ENCODE results near the gene TMEM150B.

Gene TMEM150B

DNA sequence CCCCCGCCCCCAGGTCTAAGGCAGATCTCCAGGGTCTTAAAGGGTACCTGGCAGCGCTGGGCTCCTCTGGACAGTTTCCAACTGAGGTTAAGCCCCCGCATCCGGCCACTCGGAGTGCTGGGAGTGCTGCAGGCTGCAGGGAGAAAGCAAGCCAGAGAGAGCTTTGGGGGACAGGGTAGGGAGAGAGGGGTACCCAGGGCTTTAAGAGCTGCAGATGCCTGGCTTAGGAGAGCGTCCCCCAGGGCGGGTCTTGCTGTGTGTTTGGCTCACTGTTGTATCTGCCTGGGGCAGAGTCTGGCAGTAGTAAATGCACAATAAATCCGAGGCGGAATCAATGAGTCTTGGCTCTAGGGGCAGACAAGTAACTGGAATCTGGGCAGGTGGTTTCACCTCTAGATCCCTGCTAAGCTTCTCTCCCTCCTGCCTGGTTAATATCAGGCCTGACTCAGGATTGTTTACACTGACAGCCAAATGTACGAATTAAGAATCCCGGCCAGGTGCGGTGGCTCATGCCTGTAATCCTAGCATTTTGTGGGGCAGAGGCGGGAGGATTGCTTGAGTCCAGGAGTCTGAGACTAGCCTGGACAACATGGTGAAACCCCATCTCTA lies 30.2 kb upstream of the TMEM150B start:
- in situ Hi-C loops (cut with HindIII; ENCODE audit: low sequenced_read_pairs) = loop anchor here (10.0 kb wide), 1 partner anchor 141 kb away; no protein-coding TSS in a partner anchor

DNA sequence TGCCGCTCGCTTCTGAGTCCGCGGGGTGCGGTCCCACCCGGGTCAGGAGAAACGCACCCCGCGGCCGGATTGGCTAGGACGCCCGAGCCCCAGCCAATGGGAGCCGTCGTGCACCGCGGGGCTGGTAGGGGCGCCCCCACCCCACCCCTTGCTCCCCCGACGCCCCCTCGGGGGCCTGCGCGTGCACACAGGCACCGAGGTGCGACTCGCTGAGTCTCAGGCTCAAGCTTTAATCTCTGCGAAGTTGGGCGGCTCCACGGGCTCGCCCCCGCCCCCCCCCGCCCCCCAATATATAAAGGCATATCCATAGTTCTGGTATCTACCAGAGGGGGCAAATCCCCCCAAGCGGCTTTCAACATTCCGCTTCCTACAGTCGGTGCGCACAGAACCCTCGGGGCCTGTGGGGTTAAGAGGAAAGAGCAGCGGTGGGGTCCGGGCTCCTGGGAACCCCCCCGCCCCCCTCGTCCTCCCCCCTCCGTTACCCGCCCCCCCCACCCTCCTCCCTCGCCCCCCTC lies 29.6 kb upstream of the TMEM150B start, which contains the start of gene COX6B2:
Gene COX6B2, minus strand, starts transcription at position 22 of the 515 bp plus-strand sequence. CDS start 198 bp downstream, outside the sequence.
- in situ Hi-C loops (cut with HindIII; ENCODE audit: low sequenced_read_pairs) = loop anchor here (10.0 kb wide), 1 partner anchor 140 kb away; no protein-coding TSS in a partner anchor

DNA sequence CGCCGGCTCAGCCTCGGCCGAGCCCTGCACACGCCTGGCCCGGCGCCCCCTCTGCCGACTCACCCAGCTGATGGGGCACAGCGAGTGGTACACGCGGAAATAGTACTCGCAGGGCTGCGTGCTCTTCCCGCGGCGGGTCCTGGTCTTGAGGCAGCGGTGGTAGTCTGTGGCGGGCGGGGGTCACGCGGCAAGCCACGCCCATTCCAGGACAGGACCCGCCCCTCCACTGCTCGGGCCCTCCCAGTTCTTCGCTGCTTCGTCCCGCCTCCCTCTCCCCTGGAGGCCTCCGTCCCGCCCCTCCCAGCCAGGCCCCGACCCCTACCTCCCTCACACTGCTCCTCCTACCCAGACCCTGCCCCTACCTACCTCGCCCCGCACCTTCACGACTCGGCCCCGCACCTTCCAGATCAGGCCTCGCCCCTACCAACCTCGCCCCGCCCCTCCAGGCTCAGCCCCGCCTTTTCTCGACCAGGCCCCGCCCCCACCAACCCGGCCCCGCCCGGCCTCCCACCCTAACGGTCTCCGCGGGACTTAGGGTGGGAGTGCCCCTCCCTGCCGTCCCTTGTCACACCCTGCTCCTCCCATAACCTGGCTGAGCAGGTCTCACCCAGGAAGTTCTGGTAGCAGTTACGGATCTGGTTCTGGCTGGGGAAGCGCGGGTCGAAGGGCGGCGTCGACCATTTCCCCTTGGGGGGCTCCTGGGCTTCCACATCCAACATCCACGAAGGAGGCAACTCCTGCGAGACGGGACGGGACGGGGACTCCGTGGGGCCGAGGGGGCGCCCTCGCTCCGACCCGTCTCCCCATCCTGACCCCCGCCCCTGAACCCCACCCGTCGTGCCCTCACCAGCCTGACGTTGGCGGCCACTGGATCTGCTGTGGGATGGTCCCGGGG lies 28.9 kb upstream of the TMEM150B start:
- in situ Hi-C loops (cut with HindIII; ENCODE audit: low sequenced_read_pairs) = loop anchor here (10.0 kb wide), 1 partner anchor 139 kb away; no protein-coding TSS in a partner anchor

- in situ Hi-C loops (cut with HindIII; ENCODE audit: low sequenced_read_pairs) = loop anchor here (10.0 kb wide), 1 partner anchor 139 kb away; no protein-coding TSS in a partner anchor
These were observed 28.2 kb upstream of the TMEM150B start for GRCh38 chr19:55353356-55353802.

DNA sequence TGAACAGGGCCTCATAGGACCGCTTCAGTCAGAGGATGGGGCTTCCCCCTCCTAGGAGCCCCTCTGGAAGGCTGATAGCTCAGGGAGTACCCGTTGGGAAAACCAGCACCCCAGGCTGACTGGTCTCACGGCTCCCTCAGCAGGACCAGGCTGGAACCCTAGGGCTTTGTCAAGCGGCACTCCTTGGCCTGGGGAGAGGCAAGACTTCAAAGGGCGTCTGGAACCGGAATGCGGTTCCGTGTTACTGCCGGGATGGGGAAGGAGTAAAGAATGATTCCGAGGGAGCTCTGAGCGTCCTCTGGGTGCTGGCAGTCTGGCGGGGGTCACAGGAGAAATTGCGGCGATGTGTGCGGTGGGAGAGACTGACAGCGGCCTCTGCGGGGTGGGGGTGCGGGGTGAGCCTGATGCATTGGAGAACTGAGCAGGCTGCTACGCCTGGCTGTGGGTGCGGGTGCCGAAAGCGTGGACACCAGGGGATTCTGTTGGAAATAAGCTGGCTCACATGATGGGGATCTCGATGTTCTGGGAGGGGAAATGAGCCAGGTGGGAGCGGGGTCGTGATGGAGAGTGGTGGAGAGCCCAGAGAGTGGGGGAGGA lies 27.5 kb upstream of the TMEM150B start:
- in situ Hi-C loops (cut with HindIII; ENCODE audit: low sequenced_read_pairs) = loop anchor here (10.0 kb wide), 1 partner anchor 138 kb away; no protein-coding TSS in a partner anchor

- in situ Hi-C loops (cut with HindIII; ENCODE audit: low sequenced_read_pairs) = loop anchor here (10.0 kb wide), 1 partner anchor 137 kb away; no protein-coding TSS in a partner anchor
These were observed 26.9 kb upstream of the TMEM150B start for GRCh38 chr19:55352040-55352439.

GRCh38 chr19:55350620-55351315 lies 25.6 kb upstream of the TMEM150B start:
- in situ Hi-C loops (cut with HindIII; ENCODE audit: low sequenced_read_pairs) = loop anchor here (10.0 kb wide), 1 partner anchor 136 kb away; no protein-coding TSS in a partner anchor

DNA sequence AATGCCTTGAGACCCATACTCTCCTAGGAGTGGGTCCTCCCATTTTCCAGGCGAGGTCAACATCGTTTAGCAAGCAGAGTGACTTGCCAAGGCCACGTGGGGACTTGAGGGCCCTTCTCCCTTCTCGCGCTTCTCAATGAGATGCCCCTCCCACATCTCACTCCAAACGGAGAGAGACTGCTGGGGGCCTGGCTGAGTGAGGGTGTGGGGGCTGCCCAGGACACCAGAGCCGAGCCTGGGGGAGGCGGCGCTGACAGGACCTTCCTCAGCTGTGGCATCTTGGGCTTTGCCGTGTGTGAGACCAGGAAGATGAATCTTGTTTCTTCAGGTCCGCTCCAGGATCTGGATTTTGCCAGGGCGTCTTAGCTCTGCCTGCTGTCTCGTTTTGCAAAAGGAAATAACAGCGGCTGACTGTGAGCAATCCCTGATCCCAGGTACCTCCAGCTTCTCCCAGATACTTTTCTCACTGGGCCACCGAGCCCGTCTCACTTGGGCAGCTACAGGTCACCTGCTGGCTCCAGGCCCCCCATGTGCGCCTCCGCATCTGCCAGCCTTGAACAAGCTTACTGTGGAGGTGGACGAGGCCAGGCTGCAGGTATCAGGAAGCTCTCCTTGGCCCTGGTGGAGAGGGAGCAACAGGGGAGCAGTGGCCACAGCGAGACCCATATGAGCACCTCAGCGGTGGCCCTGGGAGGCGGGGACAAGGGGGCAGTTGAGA lies 23.3 kb upstream of the TMEM150B start:
- in situ Hi-C loops (cut with HindIII; ENCODE audit: low sequenced_read_pairs) = no loop called here

GRCh38 chr19:55347442-55348009 lies 22.4 kb upstream of the TMEM150B start:
- in situ Hi-C loops (cut with HindIII; ENCODE audit: low sequenced_read_pairs) = no loop called here

GRCh38 chr19:55346725-55347441 lies 21.7 kb upstream of the TMEM150B start:
- in situ Hi-C loops (cut with HindIII; ENCODE audit: low sequenced_read_pairs) = no loop called here

- in situ Hi-C loops (cut with HindIII; ENCODE audit: low sequenced_read_pairs) = no loop called here
These were observed 20.9 kb upstream of the TMEM150B start for GRCh38 chr19:55345818-55346724.

GRCh38 chr19:55345101-55345817 lies 20.1 kb upstream of the TMEM150B start:
- in situ Hi-C loops (cut with HindIII; ENCODE audit: low sequenced_read_pairs) = no loop called here

- in situ Hi-C loops (cut with HindIII; ENCODE audit: low sequenced_read_pairs) = no loop called here
These were observed 19.3 kb upstream of the TMEM150B start for GRCh38 chr19:55344444-55344843.

DNA sequence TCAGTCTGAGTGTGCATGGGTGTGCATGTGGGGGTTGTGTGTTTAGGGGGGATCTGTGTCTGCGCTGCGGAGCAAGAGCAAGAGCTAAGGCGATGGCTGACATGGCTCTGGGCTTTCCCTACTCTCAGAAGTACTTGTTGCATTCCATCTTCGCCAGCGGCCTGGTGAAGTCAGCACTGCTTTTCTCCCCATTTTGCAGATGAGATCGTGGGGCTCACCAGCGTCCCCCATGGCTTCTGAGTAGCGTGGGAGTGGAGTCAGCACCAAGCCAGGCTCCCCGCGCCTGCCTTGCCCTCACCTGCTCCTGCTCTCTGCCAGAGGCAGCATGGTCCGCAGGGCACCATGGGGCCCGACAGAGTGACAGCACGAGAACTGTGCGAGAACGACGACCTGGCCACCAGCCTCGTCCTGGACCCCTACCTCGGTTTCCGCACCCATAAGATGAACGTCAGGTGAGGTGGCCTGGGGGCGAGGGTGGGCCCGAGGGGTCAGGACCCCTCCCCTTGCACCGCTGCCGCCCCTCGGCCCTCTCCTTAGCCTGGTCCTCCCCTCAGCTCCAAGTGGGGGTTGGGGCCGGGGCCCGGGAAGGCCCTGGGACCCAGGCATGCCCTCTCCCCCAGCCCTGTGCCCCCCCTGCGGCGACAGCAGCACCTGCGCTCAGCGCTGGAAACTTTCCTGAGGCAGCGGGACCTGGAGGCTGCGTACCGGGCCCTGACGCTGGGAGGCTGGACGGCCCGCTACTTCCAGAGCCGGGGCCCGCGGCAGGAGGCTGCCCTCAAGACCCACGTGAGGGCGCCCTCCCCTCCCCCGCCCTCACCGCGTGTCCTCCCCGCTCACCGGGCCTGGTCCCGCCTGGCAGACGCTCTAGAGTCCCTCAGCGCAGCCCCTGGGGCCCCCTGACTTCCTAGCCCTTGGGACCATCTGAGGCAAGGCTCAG lies 16.7 kb upstream of the TMEM150B start:
- in situ Hi-C loops (cut with HindIII; ENCODE audit: low sequenced_read_pairs) = no loop called here

DNA sequence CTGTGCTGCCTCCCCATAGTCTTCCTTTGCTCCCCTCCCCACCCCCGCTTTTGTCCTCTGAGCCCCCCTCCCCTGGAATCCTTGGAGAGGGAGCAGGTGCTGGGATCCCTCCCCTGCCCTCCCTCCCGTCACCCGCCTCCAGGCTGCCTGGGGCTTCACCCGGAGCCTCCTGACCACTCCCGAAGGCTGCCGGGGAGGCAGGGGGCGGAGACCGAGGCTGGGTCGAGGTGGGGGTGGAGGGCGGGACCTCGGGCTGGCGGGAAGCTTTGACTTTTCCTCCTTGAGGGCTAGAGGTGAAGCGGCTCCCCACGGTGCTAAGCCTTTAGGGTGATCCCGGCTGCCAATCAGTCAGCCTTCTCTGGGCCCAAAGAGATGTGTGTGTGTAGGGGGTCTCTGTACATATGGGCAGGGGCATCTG lies 16.0 kb upstream of the TMEM150B start:
- in situ Hi-C loops (cut with HindIII; ENCODE audit: low sequenced_read_pairs) = no loop called here

DNA sequence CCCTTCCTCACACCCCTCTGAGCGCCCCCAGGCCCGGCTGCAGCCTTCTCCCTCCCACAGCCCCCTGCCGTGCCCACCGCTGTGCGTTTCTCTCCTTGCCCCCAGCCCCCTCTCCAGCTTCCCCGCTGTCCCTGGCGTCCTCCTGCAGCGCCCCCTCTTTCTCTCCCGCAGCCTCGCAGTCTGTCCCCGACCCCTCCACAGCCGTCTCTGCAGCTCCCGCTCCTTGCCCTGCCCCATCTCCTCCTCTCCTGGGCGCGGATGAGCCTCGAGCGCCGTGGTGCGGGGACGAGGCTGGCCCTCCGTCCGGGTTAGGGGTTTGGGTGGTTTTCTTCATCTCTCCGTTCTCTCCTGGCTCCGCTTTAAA lies 15.6 kb upstream of the TMEM150B start:
- in situ Hi-C loops (cut with HindIII; ENCODE audit: low sequenced_read_pairs) = no loop called here

All from DLD1 (cell line).